Superior temporal gyrus (tissue), 1 donor: ENCODE data around the gene TXNRD2.

ENCODE experiments used
- DNase-seq: peaks from one replicate; pipeline ENCODE4 v3.0.0-alpha.2; 2016; ENCODE audit errors: extremely low spot score

Gene TXNRD2

GRCh38 chr22:19862619-19863246, 78.9 kb downstream of the TXNRD2 start:
- no peak for DNase-seq

- DNase-seq, result no peak
Observed at GRCh38 chr22:19859861-19860510, 81.6 kb downstream of the TXNRD2 start.

- DNase-seq, result no peak
Observed at GRCh38 chr22:19857382-19857781, 84.2 kb downstream of the TXNRD2 start.

GRCh38 chr22:19855504-19856409, 85.9 kb downstream of the TXNRD2 start:
- DNase-seq, result no peak

GRCh38 chr22:19854778-19855503, 86.7 kb downstream of the TXNRD2 start, which contains the start of the genes GNB1L and RTL10:
TSS of gene GNB1L (minus strand) at chr22:19854874. CDS start at chr22:19821355, 33,519 bp downstream.
TSS of gene RTL10 (minus strand) at chr22:19854874. CDS start at chr22:19852261, 2,613 bp downstream.
- peak; percentile 97 for DNase-seq

GRCh38 chr22:19853879-19854777, 87.5 kb downstream of the TXNRD2 start:
- no peak for DNase-seq

GRCh38 chr22:19853058-19853878, 88.3 kb downstream of the TXNRD2 start:
- no peak for DNase-seq

GRCh38 chr22:19852177-19852781, 89.3 kb downstream of the TXNRD2 start:
- DNase-seq, result peak; percentile 25

- no peak for DNase-seq
Observed at GRCh38 chr22:19851291-19852176, 90.1 kb downstream of the TXNRD2 start.

GRCh38 chr22:19850763-19851109, 90.9 kb downstream of the TXNRD2 start:
- DNase-seq, result no peak

- no peak for DNase-seq
Observed at GRCh38 chr22:19849835-19850762, 91.5 kb downstream of the TXNRD2 start.

- no peak for DNase-seq
Observed at GRCh38 chr22:19848298-19849224, 93.1 kb downstream of the TXNRD2 start.

GRCh38 chr22:19847345-19847632, 94.3 kb downstream of the TXNRD2 start:
- DNase-seq, result no peak

GRCh38 chr22:19846620-19847344, 94.8 kb downstream of the TXNRD2 start:
- DNase-seq, result no peak

- DNase-seq, result no peak
Observed at GRCh38 chr22:19845054-19845722, 96.4 kb downstream of the TXNRD2 start.
